T-helper 1 cell (primary cell): Measurements from ENCODE around the gene ZNF664.

ENCODE experiments used
- DNase-seq, 5 donors: peaks; one replicate each; pipeline ENCODE4 v3.0.0-alpha.2; 2012 to 2020

ZNF664 gene

GRCh38 chr12:124036171-124036598, 63.2 kb downstream of the ZNF664 start:
- no peak for DNase-seq

- peak in 4 of 5 donors; percentile 27 to 37 (median 34) for DNase-seq
Measured at GRCh38 chr12:124036657-124037109, 63.7 kb downstream of the ZNF664 start.

GRCh38 chr12:124037331-124037730, 64.3 kb downstream of the ZNF664 start:
- no peak for DNase-seq

- DNase-seq, result no peak
Measured at GRCh38 chr12:124039276-124039675, 66.3 kb downstream of the ZNF664 start.

GRCh38 chr12:124040291-124040690, 67.3 kb downstream of the ZNF664 start:
- DNase-seq, result no peak

GRCh38 chr12:124040737-124041136, 67.7 kb downstream of the ZNF664 start:
- DNase-seq, result no peak

GRCh38 chr12:124041907-124042306, 68.9 kb downstream of the ZNF664 start:
- no peak for DNase-seq

GRCh38 chr12:124044021-124044420, 71.0 kb downstream of the ZNF664 start:
- no peak for DNase-seq

GRCh38 chr12:124044809-124045321, 71.8 kb downstream of the ZNF664 start:
- peak in 1 of 5 donors; percentile 20 for DNase-seq

GRCh38 chr12:124045671-124046455, 72.8 kb downstream of the ZNF664 start:
- DNase-seq, result no peak

GRCh38 chr12:124046456-124046740, 73.4 kb downstream of the ZNF664 start:
- no peak for DNase-seq

- no peak for DNase-seq
Measured at GRCh38 chr12:124047045-124047566, 74.1 kb downstream of the ZNF664 start.

GRCh38 chr12:124049451-124050094, 76.6 kb downstream of the ZNF664 start:
- no peak for DNase-seq

- no peak for DNase-seq
Measured at GRCh38 chr12:124053851-124054250, 80.8 kb downstream of the ZNF664 start.

- no peak for DNase-seq
Measured at GRCh38 chr12:124055066-124055465, 82.1 kb downstream of the ZNF664 start.

- DNase-seq, result no peak
Measured at GRCh38 chr12:124057691-124058090, 84.7 kb downstream of the ZNF664 start.

- no peak for DNase-seq
Measured at GRCh38 chr12:124059752-124060151, 86.7 kb downstream of the ZNF664 start.
